ENCODE results near the gene ACYP1.

Gene ACYP1

GRCh38 chr14:75063491-75064204 lies at the start of gene ACYP1:
ACYP1 (minus strand) TSS chr14:75064024; CDS start chr14:75063553, 471 bp downstream.
- peak; percentile 88 for DNase-seq

- DNase-seq = no peak
Measured at GRCh38 chr14:75109877-75110276, 46.1 kb upstream of the ACYP1 start.

- no peak for DNase-seq
Measured at GRCh38 chr14:75107186-75107585, 43.4 kb upstream of the ACYP1 start.

- DNase-seq = no peak
Measured at GRCh38 chr14:75101491-75101890, 37.7 kb upstream of the ACYP1 start.

- no peak for DNase-seq
Measured at GRCh38 chr14:75098682-75099081, 34.9 kb upstream of the ACYP1 start.

- DNase-seq = no peak
Measured at GRCh38 chr14:75098212-75098611, 34.4 kb upstream of the ACYP1 start.

GRCh38 chr14:75096959-75097358 lies 33.1 kb upstream of the ACYP1 start:
- DNase-seq = no peak

GRCh38 chr14:75095690-75096089 lies 31.9 kb upstream of the ACYP1 start:
- DNase-seq = no peak

- no peak for DNase-seq
Measured at GRCh38 chr14:75094896-75095295, 31.1 kb upstream of the ACYP1 start.

GRCh38 chr14:75092698-75093097 lies 28.9 kb upstream of the ACYP1 start:
- DNase-seq = no peak

- no peak for DNase-seq
Measured at GRCh38 chr14:75091251-75091650, 27.4 kb upstream of the ACYP1 start.

GRCh38 chr14:75090353-75090752 lies 26.5 kb upstream of the ACYP1 start:
- no peak for DNase-seq

GRCh38 chr14:75088566-75089373 lies 24.9 kb upstream of the ACYP1 start:
- DNase-seq = peak; percentile 42

GRCh38 chr14:75088153-75088552 lies 24.3 kb upstream of the ACYP1 start:
- no peak for DNase-seq

- no peak for DNase-seq
Measured at GRCh38 chr14:75084513-75084912, 20.7 kb upstream of the ACYP1 start.

GRCh38 chr14:75083271-75083670 lies 19.4 kb upstream of the ACYP1 start:
- DNase-seq = no peak

- no peak for DNase-seq
Measured at GRCh38 chr14:75081660-75082229, 17.9 kb upstream of the ACYP1 start.

- DNase-seq = no peak
Measured at GRCh38 chr14:75079521-75079920, 15.7 kb upstream of the ACYP1 start.

- no peak for DNase-seq
Measured at GRCh38 chr14:75077794-75078193, 14.0 kb upstream of the ACYP1 start.

- no peak for DNase-seq
Measured at GRCh38 chr14:75070383-75070782, 6.6 kb upstream of the ACYP1 start.

- DNase-seq = no peak
Measured at GRCh38 chr14:75069811-75070145, 6.0 kb upstream of the ACYP1 start.

GRCh38 chr14:75069121-75069810 lies 5.4 kb upstream of the ACYP1 start, which contains the start of gene ZC2HC1C:
ZC2HC1C (plus strand) TSS chr14:75069641; CDS start chr14:75070574, 933 bp downstream.
- DNase-seq = peak; percentile 31

Measured in activated T-cell treated with anti-CD3 and anti-CD28 coated beads for 4 hours (primary cell).